NCI-H524 treated with DMSO at 0.1 percent for 48 hours (cell line): ENCODE data around the gene XKR3.
"Not testable (repeated sequence)": the region's sequence is repeated elsewhere in the genome, so short reads cannot be mapped to it uniquely, and the experiment has no call there.

Experiments
- DNase-seq: peaks from one replicate; lab custom pipeline; 2025; lab: John Stamatoyannopoulos, UW

XKR3 gene

DNA sequence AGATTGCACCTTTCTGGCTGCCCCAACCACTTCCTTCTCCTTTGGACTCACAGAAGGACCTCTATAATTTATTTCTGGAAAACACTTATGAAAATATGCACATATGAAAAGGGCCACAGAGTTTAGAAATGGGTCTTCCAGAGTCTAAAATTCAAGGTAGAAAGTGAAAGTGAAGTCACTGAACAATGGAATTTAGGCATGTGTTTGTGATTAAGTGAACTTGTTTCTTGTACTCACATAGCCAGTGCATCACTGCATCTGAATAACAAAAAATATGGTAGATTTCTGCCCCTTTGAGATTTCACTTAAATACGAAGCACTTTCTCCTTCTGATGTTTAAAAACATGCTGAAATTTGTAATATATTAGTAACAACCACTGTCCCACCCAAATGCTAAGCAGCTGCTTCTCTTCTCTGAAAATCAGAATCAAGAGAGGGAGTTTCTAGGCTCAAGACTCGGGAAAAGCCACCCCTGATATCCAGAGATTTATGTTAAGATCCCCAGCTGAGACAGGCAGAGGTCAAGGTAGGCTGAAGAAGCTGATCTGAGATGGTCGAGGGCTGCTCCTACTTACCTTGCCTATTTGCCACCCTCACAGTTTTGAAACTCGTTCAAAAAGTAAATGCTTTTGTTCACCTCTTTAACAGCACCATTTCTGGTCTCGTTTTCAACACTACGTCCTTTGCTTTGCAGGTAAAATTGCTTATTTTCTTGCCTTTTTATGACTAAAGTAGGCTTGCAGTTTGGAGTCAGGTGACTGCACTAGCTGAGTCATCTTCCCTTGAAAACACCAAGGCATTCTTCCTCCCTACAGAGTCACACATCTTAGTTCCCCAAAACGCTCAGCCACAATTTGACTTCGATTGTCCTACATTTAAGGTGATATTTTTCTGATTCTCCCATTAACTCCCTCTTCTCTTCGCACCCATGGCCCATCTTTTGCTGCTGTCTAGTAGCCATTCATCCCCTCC, at the start of gene XKR3:
Gene XKR3 (minus strand): TSS at position 696 of the 972 bp plus-strand sequence. CDS start 17,338 bp downstream, outside the sequence.
- DNase-seq = no peak

DNA sequence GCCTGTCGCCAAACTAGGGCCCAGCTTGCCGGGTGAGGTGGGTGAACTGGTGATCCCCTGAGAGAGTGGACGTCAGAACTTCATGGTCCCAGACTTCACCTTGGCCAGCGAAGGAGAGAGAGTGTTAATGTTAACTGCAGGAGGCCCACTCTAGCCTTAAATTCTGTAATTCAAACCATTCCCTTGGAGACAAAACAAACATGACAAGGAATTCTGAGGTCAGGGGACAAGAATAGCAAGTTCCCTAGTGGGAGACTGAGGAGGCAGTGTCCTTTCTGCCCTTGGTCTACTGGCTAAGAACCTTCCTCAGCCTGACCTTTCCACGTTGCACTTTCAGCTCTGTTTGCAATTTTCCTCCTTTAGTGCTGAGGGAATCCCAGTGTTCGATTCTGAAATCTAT, 44.4 kb upstream of the XKR3 start:
- DNase-seq = not testable (repeated sequence)

DNA sequence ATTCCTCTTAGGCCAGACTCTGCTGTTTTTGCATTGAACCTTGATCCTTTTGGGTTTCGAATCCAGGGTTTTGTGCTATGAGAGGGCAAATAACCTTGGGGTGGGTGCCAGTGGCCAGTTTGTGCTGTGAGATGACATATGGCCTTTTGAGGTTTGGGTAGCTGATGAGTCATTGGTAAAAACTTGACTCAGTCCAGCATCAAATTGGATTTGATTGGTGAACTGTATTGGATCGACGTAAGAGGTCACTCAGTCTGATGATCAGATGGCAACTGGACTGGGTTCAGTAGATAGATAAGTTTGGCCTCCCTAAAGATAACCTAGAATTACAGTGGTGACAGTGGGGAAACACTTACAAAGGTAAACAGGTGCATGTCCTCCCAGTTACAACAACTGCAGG, 41.0 kb upstream of the XKR3 start:
- no peak for DNase-seq

GRCh38 chr22:16856851-16857250, 31.6 kb upstream of the XKR3 start:
- not testable (repeated sequence) for DNase-seq

GRCh38 chr22:16854631-16855030, 29.4 kb upstream of the XKR3 start:
- no peak for DNase-seq

- DNase-seq = not testable (repeated sequence)
These were observed 26.2 kb upstream of the XKR3 start for GRCh38 chr22:16851268-16851996.

GRCh38 chr22:16847271-16847670, 22.1 kb upstream of the XKR3 start:
- DNase-seq = no peak

GRCh38 chr22:16845881-16846280, 20.7 kb upstream of the XKR3 start:
- DNase-seq = no peak

DNA sequence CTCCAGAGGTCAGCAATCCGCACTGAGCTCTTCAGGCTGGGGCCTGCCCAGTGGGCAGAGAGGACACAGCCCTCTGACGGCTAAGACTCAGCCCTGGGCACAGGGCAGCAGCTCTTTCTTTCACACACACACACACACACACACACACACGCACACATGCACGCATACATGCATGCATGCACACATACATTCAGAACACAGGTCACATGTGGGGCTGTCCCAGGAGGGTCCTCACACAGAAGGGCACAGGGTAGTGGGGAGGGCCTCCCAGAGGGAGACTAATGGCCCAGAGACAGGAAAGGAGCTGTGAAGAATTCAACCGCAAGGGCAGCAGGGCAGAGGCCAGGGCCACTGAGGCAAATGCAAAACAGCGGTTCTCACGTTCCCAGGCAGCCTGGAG, 20.3 kb upstream of the XKR3 start:
- DNase-seq = no peak

GRCh38 chr22:16844529-16844928, 19.3 kb upstream of the XKR3 start:
- DNase-seq = no peak

- no peak for DNase-seq
These were observed 12.9 kb upstream of the XKR3 start for GRCh38 chr22:16838073-16838472.

DNA sequence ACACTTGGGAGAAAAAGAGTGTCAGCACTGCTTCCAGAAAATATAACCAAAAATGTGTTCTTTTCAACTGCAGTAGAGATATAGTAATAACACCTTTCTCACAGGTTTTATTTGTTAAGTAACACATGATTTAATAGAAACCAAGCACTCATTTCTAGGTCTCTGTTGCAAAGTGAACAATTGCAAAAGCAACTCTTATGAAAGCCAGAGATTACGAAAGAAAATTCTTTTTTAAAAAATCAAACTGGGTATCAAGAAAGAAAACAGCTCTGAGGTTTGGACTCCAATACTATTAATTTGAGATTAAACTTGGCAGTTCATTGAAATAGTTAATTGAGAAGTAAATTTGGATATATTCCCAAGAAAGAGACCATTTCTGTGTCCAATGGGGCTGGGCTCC, 9.8 kb upstream of the XKR3 start:
- DNase-seq = no peak

GRCh38 chr22:16831257-16831656, 6.0 kb upstream of the XKR3 start:
- no peak for DNase-seq

DNA sequence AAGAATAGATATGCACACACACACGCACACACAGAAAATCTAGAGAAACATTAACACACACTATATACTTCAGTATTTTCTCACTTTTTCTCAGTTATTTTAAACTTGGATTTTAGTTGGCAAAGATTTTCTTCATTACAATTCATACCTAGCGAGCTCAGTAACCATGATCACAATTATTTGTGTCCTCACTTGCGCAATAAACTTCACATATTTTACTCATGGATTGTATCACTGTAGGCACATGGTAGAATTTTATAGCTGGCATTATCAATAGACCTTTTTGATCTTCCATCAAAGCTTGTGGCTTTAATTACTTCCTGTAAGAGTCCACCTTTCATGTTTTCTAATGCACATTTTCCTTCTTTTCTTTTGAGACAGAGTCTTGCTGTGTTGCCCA, 4.8 kb upstream of the XKR3 start:
- no peak for DNase-seq

- DNase-seq = no peak
These were observed 3.7 kb upstream of the XKR3 start for GRCh38 chr22:16828876-16829275.

DNA sequence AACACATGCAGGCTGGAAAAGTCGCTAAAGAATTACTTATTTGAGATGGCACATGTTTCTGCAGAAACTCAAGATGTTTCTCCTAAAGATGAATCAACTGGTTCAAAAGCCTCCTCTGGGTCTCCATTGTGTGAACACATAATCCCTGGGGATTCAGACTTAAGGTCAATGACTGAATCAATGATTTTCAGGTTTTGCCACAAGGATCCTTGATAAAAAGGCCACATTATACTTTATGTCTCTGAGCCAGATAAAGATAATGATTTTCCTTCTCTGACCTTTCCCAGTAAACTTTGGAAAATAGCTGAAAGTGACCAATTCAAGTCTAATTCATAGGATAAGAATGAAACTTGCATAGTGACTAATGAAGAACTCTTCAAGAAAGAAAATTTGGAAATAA, 2.3 kb upstream of the XKR3 start:
- DNase-seq = no peak

DNA sequence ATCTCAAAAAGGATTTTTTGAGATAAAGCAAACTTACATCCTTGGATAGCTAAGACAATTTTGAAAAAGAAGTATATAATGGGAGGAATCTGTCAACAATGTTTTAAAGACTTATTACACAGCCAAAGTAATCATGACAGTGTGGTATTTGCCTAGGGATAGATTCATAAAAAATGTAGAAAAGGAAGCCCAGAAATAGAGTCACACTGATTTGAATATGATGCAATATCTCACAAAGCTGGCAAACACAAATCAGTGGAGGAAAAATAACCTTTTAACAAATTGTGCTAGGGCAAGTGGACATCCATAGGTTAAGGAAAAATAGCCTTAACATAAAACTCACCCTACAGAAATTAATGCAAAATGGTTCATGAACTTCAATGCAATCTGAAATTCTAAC, 6.0 kb downstream of the XKR3 start:
- no peak for DNase-seq

GRCh38 chr22:16818538-16818937, 6.7 kb downstream of the XKR3 start:
- no peak for DNase-seq

DNA sequence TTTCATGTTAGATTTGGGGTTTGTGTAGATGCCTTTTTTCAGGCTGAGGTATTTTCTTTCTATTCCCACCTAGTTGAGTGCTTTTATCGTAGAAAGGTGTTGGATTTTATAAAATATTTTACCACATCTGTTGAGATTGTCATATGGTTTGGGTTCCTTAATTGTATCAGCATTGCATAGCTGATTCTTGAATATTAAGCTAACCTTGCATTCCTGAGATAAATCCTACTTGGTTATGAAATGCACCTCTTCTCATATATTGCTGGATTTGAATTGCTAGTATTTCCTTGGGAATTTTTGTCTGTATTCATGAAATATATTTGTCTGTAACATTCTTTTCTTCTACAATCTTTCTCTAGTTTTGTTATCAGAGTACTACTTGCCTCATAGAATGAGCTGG, 10.1 kb downstream of the XKR3 start:
- DNase-seq = no peak

DNA sequence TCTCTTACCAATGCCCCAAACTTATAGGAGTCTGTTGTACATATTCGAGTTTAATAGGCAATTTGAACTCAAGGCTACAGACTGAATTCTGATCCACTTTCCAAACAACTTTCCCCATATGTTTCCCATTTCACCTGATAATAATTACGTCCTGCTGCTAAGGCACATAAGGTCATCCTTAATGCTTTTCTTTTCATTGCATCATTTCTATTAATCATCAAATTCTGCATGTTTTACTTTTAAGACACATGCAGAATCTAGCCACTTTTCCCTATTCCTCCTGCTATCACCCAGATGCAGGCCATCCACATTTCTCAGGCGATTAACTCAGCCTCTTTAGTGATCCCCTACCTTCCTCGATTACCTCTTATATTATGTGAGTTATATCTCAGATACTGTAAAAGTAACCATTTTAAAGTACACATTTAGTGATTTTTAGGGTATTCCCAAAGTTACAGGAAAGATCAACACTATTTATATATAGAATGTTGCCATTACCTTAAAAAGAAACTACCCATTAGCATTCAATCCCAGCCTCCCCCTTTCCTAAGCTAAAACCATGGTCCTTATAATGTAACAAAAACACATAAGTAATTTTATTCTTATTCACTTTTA, 14.9 kb downstream of the XKR3 start:
- no peak for DNase-seq

- no peak for DNase-seq
These were observed 16.5 kb downstream of the XKR3 start for GRCh38 chr22:16808744-16809143.

GRCh38 chr22:16807109-16807508, 18.1 kb downstream of the XKR3 start:
- no peak for DNase-seq

- DNase-seq = no peak
These were observed 18.8 kb downstream of the XKR3 start for GRCh38 chr22:16806401-16806800.
